Activated CD8-positive, alpha-beta memory T cell treated with anti-CD3 and anti-CD28 coated beads, Interleukin-2, amount 10 ng/mL, durations not matched to agents 7 days and 5 days (primary cell): ENCODE results near the gene NEGR1. TPM values are rescaled to one million over a fixed set of nuclear protein-coding genes. Genes with fewer than 3 reads are reported as not detected.
"Not testable (repeated sequence)": the region's sequence is repeated elsewhere in the genome, so short reads cannot be mapped to it uniquely, and the experiment has no call there.

Experiments used
- ATAC-seq: fragments of 150-1000 bp; cut with Tn5 transposase; one replicate; pipeline ENCODE4 v1.10.0; 2021; ENCODE audit warnings: moderate library complexity
- CTCF ChIA-PET: fragments of 350-600 bp; sonication (Branson Sonifier 250); formaldehyde crosslinking; loops from one replicate; lab custom pipeline; 2021; ENCODE audit warnings: antibody characterized with exemption; lab: Charles Lee
- DNase-seq: peaks from one replicate; pipeline ENCODE4 v3.0.0-alpha.2; 2020
- H3K27ac Mint-ChIP-seq: one replicate; pipeline ENCODE4 v1.8.0; 2021; ENCODE audit warnings: mild to moderate bottlenecking, mixed read lengths
- H3K27me3 Mint-ChIP-seq: one replicate; pipeline ENCODE4 v1.8.0; 2021; ENCODE audit warnings: mixed read lengths
- H3K36me3 Mint-ChIP-seq: one replicate; pipeline ENCODE4 v1.8.0; 2021; ENCODE audit warnings: mild to moderate bottlenecking, mixed read lengths
- H3K4me1 Mint-ChIP-seq: one replicate; pipeline ENCODE4 v1.8.0; 2021; ENCODE audit warnings: mixed read lengths
- H3K4me3 Mint-ChIP-seq: one replicate; pipeline ENCODE4 v1.8.0; 2021; ENCODE audit warnings: mild to moderate bottlenecking, moderate library complexity, mixed read lengths
- H3K9me3 Mint-ChIP-seq: one replicate; pipeline ENCODE4 v1.8.0; 2022; ENCODE audit warnings: low read depth, mixed read lengths
- total RNA-seq, 2 experiments: library from RNA; stranded (reverse); gene quantifications; one replicate each; pipeline ENCODE4 v1.2.3, GENCODE V29; 2021

Gene NEGR1
- total RNA-seq, 2 experiments from 2014 or later = not detected

DNA sequence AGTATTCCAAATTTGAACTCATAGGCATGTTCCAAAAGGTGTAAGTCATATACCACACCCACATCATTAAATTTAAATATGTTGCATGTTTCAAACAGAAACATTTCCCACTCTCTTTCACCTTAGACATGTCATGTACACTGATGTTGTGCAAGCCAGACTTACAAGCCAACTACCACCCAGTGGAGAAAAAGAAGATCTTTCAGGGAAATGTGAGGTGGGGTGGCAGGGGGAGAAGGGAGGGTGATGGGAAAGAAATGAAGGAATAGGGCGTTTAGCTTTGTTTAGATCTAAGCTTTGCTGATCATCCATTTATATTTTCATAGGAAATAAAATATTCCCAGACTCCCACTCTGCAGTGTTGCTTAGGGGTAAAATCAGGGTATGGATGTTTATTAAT, 1.6 kb downstream of the NEGR1 start:
- CTCF ChIA-PET = no interaction called here
- peaks cover 11% of the 10 kb centered on the region for H3K4me1 Mint-ChIP-seq
- peaks cover 18% of the 10 kb centered on the region for H3K27me3 Mint-ChIP-seq

DNA sequence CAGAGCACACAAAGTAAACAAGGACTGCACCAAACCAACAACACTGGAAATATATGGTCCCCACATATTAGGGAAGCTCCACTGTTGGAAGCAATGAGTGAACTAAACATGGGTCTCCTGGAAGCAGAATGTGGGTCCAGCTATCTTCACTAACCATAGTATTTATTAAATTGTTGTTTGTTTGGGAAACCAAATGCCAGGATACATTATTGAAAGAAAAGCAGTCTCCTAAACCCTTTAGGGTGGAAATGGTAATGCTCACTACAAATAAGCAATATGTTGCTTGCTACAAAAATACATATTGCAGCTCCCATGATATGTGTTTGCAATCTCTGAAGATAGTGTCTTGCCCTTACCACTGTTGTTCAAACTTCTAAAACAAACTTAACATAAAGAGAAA, 2.2 kb downstream of the NEGR1 start:
- no peak for ATAC-seq
- CTCF ChIA-PET = no interaction called here
- H3K9me3 Mint-ChIP-seq = no peaks in the 10 kb centered on the region
- H3K36me3 Mint-ChIP-seq = no peaks in the 10 kb centered on the region
- DNase-seq = no peak
- H3K4me1 Mint-ChIP-seq = peaks cover 11% of the 10 kb centered on the region
- H3K4me3 Mint-ChIP-seq = no peak overlapping the region
- peaks cover 18% of the 10 kb centered on the region for H3K27me3 Mint-ChIP-seq
- no peak overlapping the region for H3K27ac Mint-ChIP-seq

More for the DNA sequence above, 1.6 kb downstream of the NEGR1 start:
- no peak overlapping the region for H3K4me3 Mint-ChIP-seq
- H3K9me3 Mint-ChIP-seq = no peaks in the 10 kb centered on the region
- no peaks in the 10 kb centered on the region for H3K36me3 Mint-ChIP-seq
- DNase-seq (no peak), ATAC-seq (no peak)
- H3K27ac Mint-ChIP-seq = no peak overlapping the region

DNA sequence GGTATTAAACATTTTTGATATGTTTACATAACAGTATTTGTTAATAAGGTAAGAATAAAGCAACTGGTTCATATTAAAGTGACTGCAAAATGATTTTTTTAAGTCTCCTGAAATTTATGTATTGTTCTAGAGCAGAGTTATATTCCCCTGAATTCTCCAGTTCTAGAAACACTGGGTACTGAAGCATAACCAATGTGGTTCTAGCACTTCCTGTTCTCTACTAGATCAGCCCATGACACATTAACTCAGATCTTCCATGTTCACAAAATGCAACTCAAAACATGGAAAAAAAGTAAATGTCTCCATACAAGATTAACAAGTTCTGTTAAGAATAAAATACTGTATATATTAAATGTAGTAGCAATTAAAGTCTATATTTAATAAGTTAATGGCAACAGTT, 3.9 kb downstream of the NEGR1 start:
- no peak overlapping the region for H3K4me3 Mint-ChIP-seq
- peaks cover 11% of the 10 kb centered on the region for H3K4me1 Mint-ChIP-seq
- ATAC-seq (no peak), DNase-seq (no peak)
- peaks cover 18% of the 10 kb centered on the region for H3K27me3 Mint-ChIP-seq
- no peaks in the 10 kb centered on the region for H3K9me3 Mint-ChIP-seq
- CTCF ChIA-PET = no interaction called here
- no peaks in the 10 kb centered on the region for H3K36me3 Mint-ChIP-seq
- no peak overlapping the region for H3K27ac Mint-ChIP-seq

DNA sequence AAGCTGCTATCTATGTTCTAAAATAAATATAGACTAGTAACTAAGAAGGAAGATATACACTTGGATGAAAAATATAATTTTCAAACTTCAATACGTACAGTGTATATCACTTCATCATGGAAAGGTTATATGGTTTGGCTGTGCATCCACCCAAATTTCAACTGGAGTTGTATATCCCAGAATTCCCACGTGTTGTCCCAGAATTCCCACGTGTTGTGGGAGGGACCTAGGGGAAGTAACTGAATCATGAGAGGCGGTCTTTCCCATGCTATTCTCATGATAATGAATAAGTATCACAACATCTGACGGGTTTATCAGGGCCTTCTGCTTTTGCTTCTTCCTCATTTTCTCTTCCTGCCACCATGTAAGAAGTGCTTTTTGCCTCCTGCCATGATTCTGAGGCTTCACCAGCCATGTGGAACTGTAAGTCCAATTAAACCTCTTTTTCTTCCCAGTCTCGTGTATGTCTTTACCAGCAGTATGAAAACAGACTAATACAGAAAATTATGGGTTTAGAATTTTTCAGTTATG, 10.7 kb downstream of the NEGR1 start:
- no peaks in the 10 kb centered on the region for H3K4me1 Mint-ChIP-seq
- H3K9me3 Mint-ChIP-seq = peaks cover 5% of the 10 kb centered on the region
- no peak overlapping the region for H3K27ac Mint-ChIP-seq
- DNase-seq (no peak), ATAC-seq (no peak)
- no peaks in the 10 kb centered on the region for H3K36me3 Mint-ChIP-seq
- H3K4me3 Mint-ChIP-seq = no peak overlapping the region
- CTCF ChIA-PET = no interaction called here
- no peaks in the 10 kb centered on the region for H3K27me3 Mint-ChIP-seq

DNA sequence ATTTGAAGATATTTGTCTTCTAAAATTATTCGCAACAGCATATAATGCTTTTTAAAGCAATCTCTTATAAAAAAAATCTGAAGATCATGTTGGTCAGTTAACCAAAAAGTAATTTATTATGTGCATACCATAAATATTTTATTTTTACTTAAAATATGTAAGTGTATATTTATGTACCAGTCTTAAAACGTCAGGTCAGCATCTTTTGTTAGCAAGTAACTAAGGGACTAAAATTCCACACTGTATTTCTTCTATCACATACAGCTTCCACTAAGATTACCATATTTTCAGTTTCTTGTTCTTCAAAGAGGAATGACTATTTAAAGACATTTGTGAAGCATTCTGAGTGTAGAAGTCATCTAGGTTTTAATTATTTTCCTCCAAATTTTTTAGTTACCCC, 19.6 kb downstream of the NEGR1 start:
- H3K4me1 Mint-ChIP-seq = no peaks in the 10 kb centered on the region
- no peak overlapping the region for H3K4me3 Mint-ChIP-seq
- H3K27ac Mint-ChIP-seq = no peak overlapping the region
- no peaks in the 10 kb centered on the region for H3K9me3 Mint-ChIP-seq
- CTCF ChIA-PET = no interaction called here
- H3K36me3 Mint-ChIP-seq = no peaks in the 10 kb centered on the region
- H3K27me3 Mint-ChIP-seq = no peaks in the 10 kb centered on the region
- no peak for DNase-seq
- no peak for ATAC-seq

DNA sequence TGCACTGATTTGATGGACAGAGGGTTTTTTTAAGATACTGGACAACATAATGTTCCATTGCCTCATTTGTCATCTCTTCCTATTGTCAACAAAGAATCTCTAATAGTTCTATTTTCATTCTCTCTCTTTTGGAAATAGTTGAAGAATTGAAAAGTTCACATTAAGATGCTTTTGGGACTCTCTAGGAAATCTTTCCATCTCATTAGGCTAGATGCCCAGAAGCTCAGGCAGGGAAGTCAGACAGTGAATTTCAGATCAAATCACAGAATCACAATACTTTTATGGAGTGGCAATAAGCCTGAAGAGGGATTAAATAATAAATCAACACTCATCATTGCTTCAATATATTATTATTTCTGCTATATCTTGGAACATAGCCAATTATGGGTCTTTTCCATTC, 29.2 kb downstream of the NEGR1 start:
- H3K27ac Mint-ChIP-seq = no peak overlapping the region
- H3K27me3 Mint-ChIP-seq = no peaks in the 10 kb centered on the region
- H3K9me3 Mint-ChIP-seq = peaks cover 2% of the 10 kb centered on the region
- no peak for ATAC-seq
- no peak overlapping the region for H3K4me3 Mint-ChIP-seq
- H3K36me3 Mint-ChIP-seq = no peaks in the 10 kb centered on the region
- DNase-seq = no peak
- CTCF ChIA-PET = no interaction called here
- no peaks in the 10 kb centered on the region for H3K4me1 Mint-ChIP-seq

DNA sequence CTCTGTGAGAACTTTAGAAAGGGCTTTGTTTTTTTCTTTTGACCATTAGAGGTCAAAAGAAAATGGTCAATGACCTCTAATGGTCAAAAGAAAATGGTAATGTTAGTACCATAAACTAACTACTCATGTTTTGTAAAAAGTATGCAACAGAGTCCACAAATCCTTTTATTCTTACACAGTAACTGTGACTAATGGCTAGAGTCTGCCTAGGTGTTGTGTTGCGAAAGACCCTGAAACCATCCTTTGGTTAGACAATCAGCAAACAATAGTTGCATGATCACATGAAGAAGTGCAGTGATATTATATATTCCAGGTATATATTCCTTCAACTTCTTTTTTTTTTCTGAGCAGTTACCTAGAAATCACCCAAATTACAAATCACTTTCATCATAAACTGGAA, 40.9 kb downstream of the NEGR1 start:
- no peak overlapping the region for H3K4me3 Mint-ChIP-seq
- ATAC-seq (no peak), DNase-seq (no peak)
- H3K27ac Mint-ChIP-seq = no peak overlapping the region
- H3K4me1 Mint-ChIP-seq = no peaks in the 10 kb centered on the region
- CTCF ChIA-PET = no interaction called here
- peaks cover 3% of the 10 kb centered on the region for H3K9me3 Mint-ChIP-seq
- no peaks in the 10 kb centered on the region for H3K36me3 Mint-ChIP-seq
- no peaks in the 10 kb centered on the region for H3K27me3 Mint-ChIP-seq

DNA sequence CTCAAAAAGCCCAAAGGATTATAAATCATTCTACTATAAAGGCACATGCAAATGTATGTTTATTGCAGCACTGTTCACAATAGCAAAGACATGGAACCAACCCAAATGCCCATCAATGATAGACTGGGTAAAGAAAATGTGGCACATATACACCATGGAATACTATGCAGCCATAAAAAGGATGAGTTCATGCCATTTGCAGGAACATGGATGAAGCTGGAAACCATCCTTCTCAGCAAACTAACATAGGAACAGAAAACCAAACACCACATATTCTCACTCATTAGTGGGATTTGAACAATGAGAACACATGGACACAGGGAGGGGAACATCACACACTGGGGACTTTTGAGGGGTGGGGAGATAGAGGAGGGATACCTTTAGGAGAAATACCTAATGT, 46.4 kb downstream of the NEGR1 start:
- H3K9me3 Mint-ChIP-seq = peaks cover 11% of the 10 kb centered on the region
- ATAC-seq, CTCF ChIA-PET, H3K27ac Mint-ChIP-seq, H3K36me3 Mint-ChIP-seq, H3K4me3 Mint-ChIP-seq, H3K4me1 Mint-ChIP-seq, DNase-seq, H3K27me3 Mint-ChIP-seq: not testable (repeated sequence)

DNA sequence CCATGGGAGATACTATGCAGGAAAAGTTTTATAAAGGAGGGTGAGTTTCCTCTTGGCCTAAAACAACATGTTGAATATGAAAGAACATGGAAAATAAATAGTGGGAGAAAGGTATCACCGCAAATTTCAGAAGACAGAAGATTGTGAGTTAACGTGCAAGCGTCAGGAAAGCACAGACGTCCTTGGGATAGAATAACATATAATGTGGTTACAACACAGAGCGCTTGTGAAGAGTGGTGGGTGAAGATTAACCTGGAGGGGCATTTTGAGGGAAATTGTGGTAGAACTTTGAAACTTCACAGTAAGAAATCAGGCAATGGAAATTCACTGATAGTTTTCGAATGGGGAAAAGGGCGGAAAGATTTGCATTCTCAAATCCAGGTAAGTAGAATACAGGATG, 47.3 kb downstream of the NEGR1 start:
- Mint-ChIP-seq H3K36me3 (no peaks in the 10 kb centered on the region), H3K4me3 (no peak overlapping the region), H3K27me3 (no peaks in the 10 kb centered on the region), H3K4me1 (no peaks in the 10 kb centered on the region), H3K9me3 (peaks cover 14% of the 10 kb centered on the region), H3K27ac (no peak overlapping the region)
- CTCF ChIA-PET = no interaction called here
- no peak for ATAC-seq
- no peak for DNase-seq

DNA sequence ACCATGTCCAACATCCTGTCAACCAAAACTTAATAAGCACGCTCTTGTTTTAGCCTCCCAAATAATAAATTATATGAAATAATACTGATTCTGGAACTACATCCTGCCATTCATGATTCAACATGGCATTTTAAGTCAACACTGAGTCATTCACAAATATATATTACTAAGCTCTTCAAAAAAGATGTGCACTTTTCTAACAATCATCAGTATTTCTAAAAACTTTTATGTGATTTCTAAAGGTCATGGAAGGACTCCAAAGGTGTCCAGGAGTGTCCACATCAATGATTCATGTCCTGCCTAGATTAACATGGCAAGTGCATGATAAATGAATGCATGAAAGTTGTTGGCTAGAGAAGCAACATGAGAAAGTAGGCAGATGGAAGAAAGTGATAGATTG, 51.6 kb downstream of the NEGR1 start:
- Mint-ChIP-seq H3K27me3 (no peaks in the 10 kb centered on the region), H3K36me3 (no peaks in the 10 kb centered on the region), H3K4me3 (no peak overlapping the region), H3K4me1 (no peaks in the 10 kb centered on the region), H3K9me3 (peaks cover 14% of the 10 kb centered on the region), H3K27ac (no peak overlapping the region)
- DNase-seq (no peak), ATAC-seq (no peak)
- CTCF ChIA-PET = no interaction called here

DNA sequence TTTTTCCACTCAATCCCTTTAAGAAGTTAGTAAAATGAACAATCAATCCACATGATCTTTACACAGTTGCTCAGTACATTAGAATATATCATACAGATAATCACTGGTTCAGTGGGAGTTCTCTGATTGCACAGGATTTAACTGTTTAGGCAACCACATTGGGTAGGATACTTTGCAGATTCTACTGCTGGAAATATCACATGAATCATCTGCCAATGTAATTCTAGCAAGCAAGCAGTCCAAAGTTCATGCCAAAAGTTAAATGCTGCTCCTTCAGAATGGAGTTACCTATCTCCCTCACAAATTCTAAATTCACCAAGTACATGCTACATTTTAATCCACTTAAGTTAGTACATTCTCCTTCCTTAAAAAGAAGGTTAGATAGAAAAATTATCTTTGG, 52.4 kb downstream of the NEGR1 start:
- no peak overlapping the region for H3K4me3 Mint-ChIP-seq
- H3K27ac Mint-ChIP-seq = no peak overlapping the region
- no peaks in the 10 kb centered on the region for H3K36me3 Mint-ChIP-seq
- H3K9me3 Mint-ChIP-seq = peaks cover 10% of the 10 kb centered on the region
- CTCF ChIA-PET = no interaction called here
- no peaks in the 10 kb centered on the region for H3K27me3 Mint-ChIP-seq
- no peak for DNase-seq
- no peaks in the 10 kb centered on the region for H3K4me1 Mint-ChIP-seq
- ATAC-seq = no peak

DNA sequence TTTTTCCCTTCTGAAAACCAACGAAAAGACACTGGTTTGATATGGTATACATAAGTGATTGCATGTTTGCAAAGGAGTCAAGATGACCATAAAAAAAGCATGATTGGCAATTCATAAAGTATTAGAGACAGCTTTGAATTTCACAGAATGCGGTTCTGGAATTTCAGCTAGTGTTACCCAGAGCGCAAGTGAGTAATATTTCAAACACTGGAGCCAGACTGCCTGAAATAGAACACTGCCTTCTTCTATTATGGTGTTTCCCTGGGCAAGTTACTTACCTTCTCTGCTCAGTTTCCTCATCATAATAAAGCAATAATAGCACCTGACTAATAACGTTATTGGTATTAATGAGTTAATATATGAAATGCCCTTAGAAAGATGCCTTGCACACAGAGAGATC, 54.7 kb downstream of the NEGR1 start:
- Mint-ChIP-seq H3K27ac (no peak overlapping the region), H3K4me3 (no peak overlapping the region), H3K9me3 (peaks cover 2% of the 10 kb centered on the region), H3K27me3 (no peaks in the 10 kb centered on the region), H3K36me3 (no peaks in the 10 kb centered on the region), H3K4me1 (no peaks in the 10 kb centered on the region)
- CTCF ChIA-PET = no interaction called here
- ATAC-seq = no peak
- DNase-seq = no peak

DNA sequence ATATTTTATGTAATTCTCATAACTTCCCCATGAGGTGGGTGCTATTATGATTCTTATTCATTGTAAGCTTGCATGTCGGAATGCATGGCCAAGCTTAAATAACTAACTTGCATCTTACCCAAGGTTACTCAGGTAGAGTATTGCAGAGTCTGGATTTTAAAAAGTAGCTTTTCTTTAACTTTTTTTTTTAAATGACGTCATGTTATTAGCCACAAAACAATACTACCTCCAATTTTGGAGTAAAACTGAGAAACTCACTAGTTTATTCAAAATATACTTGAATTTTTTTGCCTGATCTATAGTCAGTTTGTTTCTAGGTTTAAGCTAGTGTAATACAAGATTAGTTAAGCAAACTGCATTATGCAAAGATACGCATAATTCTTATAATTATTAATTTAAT, 57.8 kb downstream of the NEGR1 start:
- no peaks in the 10 kb centered on the region for H3K9me3 Mint-ChIP-seq
- CTCF ChIA-PET = no interaction called here
- no peaks in the 10 kb centered on the region for H3K27me3 Mint-ChIP-seq
- DNase-seq = no peak
- no peaks in the 10 kb centered on the region for H3K4me1 Mint-ChIP-seq
- ATAC-seq = no peak
- H3K36me3 Mint-ChIP-seq = no peaks in the 10 kb centered on the region
- no peak overlapping the region for H3K27ac Mint-ChIP-seq
- H3K4me3 Mint-ChIP-seq = no peak overlapping the region

DNA sequence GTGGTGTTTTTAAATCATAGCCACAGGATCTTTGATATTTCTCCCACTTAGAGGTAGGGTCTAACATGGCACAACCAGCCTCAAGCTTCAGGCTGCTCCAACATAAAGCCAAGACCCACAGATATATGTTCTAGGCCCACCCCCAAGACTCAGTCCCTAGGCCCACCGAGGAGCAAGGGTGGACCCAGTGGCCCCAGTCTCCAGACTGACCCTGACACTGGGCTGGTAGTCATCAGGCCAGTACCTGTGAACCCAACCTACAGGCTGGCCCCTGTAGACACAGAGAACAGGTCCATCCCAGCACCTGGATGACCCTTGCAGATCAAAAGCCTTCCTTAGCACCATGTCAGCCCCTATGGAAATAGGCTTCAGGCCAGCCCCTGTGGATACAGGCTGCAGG, 60.5 kb downstream of the NEGR1 start:
- CTCF ChIA-PET = no interaction called here
- no peak for DNase-seq
- Mint-ChIP-seq H3K27me3 (no peaks in the 10 kb centered on the region), H3K4me1 (no peaks in the 10 kb centered on the region), H3K9me3 (no peaks in the 10 kb centered on the region), H3K4me3 (no peak overlapping the region), H3K27ac (no peak overlapping the region), H3K36me3 (no peaks in the 10 kb centered on the region)
- no peak for ATAC-seq

DNA sequence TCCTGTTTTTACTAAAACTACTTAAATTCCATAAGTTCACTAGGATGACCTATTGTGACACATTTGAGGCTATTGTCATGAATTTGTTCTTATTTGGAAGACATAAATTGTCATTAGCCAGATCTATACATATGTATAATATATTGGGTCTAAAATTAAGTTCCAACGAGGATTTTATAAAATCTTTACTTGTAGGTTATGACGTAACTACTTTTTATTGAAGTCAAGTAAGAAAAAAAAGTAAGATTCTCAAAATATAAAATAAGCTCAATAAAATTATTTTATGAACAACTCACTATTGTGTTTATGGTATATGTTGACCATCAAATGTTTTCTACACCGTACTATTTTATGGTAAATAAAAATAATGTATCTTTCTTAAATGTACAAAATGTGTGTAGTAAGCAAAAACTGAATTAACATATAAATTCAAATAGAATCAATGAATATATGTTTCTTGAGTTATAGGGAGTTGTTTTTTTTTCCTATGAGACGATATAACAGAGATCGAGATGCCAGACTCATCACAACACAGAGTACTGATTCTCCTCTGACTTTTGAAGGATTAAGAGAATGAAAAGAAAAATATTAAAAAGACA, 64.1 kb downstream of the NEGR1 start:
- CTCF ChIA-PET = no interaction called here
- Mint-ChIP-seq H3K4me3 (no peak overlapping the region), H3K36me3 (no peaks in the 10 kb centered on the region), H3K9me3 (no peaks in the 10 kb centered on the region), H3K27me3 (no peaks in the 10 kb centered on the region), H3K27ac (no peak overlapping the region), H3K4me1 (no peaks in the 10 kb centered on the region)
- no peak for DNase-seq
- ATAC-seq = no peak
